GM21825 (cell line): Measurements from ENCODE around the gene SAMM50.
A peak's percentile ranks its signal among the peaks of the same experiment; 100 is the strongest.

ENCODE experiments used
- ATAC-seq: cut with Tn5 transposase; IDR thresholded peaks from one replicate; pipeline ENCODE4 v1.9.1; 2021; ENCODE audit warnings: mild to moderate bottlenecking, moderate library complexity; ENCODE audit not compliant: unreplicated experiment

The SAMM50 gene

DNA sequence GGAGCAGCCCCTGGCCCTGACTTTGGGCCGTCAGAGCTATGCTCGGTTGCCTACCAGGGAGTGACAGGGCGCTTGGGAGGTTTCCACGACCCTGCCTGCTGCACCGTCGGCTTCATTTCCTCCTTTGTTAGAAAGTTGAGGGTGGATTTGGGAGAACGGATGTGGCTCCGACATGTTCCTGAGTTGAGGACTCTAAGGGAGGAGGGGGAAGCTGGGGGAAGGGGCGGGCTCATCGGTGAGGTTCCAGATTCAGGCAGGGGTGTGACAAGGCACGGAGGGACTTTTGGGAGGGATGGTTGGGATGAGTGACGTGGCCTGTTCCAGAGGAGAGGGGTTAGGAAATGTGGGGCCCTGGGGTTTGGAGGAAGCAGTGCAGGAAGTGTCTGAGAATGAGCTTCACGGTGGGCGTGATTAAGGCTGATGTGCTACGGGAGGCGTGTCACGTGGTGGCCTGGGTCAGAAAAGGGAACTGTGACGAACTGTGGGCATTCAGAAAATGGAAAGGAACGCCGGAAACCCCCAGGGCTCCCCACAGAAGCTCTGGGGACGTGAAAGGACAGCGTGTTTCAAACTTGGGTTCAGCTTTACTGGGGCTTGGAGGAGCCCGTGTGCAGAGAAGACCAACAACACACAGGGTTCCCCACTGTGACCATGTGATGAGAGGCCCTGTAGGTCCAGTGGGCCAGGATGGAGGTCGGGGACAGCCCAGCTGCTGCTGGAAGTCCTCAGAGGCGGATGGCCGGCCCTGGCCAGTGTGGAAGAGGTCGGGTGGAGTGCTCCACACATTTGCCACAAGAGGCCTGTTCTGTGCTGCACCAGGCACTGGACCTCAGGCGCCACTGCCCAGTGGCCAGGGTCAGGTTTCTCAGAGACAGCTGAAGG, 71.6 kb downstream of the SAMM50 start:
- peak; percentile 44 for ATAC-seq

GRCh38 chr22:44028091-44028490, 72.8 kb downstream of the SAMM50 start:
- ATAC-seq: no peak

- no peak for ATAC-seq
Measured at GRCh38 chr22:44029069-44029468, 73.8 kb downstream of the SAMM50 start.

GRCh38 chr22:44030051-44030701, 74.9 kb downstream of the SAMM50 start:
- no peak for ATAC-seq

DNA sequence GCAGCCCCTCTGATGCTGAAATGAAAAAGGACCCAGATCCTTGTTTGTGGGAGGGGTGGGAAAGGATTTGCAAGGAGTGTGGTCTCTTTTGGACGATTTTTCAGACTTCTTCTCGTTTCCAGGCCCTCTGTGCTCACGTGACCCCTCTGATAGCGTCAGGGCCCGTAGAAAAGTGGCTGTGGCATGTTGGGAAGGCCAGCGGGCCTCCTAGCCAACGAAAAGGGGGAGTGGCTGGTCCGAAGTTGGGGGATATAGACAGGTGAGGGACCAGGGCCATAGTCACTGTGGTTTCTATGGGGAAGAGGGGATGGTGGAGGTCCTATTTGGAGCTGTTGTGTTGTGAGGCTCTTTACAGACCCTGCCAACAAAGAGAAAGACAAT, 75.5 kb downstream of the SAMM50 start:
- ATAC-seq: no peak

GRCh38 chr22:44031158-44031952, 76.1 kb downstream of the SAMM50 start:
- no peak for ATAC-seq

DNA sequence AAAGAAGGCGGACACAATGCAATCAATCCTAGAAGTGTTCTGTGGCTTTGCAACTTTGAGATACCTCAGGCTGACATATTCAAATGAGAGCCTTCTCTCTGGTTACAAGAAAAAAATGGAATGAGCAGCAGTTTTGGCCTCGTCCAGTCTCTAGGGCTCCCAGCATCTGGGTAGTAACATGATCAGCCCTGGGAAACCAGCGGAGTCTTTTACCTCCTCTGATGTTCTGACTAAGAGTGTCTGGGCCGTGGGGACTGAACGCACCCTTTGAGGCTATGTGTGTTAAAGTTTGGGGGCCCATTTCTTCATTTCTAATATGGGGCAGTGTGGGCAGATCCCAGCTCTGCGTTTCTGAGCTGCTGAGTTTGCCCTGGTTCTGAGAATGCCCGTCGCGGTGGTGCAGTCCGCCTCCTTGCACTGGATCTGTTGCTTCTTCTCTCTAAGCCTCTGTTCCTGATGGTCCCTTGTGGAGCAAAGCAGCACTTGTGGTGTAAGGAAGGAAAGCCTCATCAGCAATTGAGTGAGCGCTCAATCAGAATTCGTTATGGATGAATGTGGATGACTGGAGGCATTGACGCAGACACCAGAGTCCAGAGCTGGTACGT, 77.0 kb downstream of the SAMM50 start:
- ATAC-seq: no peak

DNA sequence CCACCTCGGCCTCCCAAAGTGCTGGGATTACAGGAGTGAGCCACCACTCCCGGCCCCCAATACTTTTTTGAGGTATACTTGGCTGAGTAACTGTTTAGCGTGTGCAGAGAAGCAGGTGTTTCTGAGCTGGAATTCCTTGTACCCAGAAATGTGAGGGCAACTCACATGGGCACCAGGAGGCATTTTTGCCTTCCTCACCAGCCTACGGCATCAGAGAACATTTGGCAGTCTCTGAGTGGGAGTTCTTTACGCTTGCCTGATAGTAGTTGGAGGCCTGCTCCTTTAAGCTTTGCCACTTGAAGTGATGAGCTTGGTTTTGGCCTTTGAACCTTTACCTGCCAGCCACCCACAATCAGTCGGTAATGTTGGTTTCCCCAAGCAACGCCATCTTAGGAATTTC, 78.0 kb downstream of the SAMM50 start:
- no peak for ATAC-seq

DNA sequence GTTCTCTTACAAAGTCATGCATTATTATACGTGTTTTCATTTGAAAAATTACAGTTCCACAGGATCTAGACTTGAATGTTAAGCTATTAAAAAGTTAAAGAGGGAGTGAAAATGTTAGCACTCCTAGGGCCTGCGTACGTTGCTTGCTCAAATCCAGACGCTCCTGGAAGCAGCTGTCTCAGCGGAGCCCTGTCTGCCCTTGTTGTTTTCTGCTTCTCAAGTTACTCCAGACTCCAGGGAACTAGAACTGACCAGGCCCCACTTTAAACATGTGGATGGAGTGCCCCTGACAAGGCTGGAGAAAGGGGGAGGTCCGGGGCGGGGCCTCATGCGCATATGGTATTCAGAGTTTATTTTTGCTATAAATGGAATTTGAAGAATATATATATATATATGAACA, 78.5 kb downstream of the SAMM50 start:
- ATAC-seq: no peak

DNA sequence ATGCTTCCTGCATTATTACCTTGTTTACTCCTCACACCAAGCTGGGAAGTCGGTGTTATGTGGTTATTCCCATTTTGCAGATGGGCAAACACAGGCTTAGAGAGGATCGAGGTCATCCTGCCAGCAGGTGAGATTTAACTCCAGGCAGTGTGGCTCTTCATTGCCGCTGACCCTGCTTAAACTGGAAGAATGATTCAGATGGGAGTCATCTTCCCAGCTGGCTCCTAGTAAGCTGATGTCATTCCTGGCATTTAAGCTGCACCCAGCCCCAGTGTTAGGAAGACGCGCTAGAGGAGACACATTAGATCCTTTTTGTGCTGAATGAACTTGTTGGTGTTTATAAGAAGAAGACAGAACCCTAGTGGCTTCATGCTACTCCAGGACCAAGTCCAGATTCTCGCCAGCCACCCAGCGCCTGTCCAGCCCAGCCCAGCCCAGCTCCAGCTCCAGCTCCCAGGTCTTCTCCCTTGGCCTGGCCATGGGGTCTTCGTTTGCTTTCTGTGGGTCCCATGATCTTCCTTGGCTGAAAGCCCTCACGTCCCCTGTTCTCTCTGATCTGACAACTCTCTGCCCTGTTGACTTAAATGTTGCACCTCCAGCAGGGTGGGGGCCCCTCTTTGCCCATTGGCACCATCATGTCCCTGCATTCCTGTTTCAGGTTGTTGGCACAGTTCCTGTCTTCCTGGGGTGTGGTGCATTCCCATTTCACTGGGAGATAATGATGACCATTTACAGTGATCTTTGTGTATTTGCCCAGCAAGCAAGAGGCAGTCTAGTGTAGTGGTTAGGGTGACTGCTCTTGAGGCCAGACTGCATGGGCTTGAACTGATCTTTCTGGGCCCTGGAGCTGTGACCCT, 82.5 kb downstream of the SAMM50 start:
- ATAC-seq: no peak

GRCh38 chr22:44039566-44040171, 84.4 kb downstream of the SAMM50 start:
- ATAC-seq: no peak

DNA sequence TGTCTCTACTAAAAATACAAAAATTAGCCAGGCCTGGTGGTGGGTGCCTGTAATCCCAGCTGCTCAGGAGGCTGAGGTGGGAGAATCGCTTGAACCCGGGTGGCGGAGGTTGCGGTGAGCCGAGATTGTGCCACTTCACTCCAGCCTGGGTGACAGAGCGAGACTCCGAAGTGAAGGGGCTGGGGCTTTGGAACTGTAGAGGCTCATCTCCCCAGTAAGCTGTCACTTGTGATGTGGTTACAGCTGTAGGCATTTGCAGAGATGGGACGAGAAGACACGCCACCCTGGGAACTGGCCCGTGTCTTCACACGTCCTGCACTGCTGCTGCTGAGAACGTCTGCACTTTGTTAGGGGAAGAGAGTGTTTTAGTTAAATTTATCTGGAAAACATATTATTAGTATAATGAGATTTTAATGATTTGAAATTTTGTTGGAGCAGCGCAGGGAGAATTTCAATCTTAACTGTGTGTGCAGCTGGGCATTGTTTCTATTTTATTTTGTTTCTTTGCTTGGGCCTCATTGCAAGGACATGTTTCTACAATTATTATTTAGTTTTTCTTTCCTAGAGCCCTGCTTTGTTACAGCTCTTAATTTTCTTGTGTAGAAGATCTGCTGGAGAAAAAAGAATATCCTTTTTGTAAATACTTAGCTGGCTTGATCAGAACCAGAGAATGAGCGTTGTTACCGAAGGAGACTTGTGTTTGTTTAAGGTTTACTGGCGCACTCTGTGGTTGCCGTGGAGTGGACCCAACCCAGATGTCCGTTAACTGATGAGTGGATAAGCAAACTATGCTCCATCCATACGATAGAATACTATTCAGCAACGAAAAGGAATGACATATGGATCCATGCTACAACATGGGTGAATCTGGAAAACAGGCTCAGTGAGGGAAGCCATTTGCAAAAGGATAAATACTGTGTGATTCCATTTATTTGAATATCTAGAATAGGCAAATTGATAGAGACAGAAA, 87.3 kb downstream of the SAMM50 start:
- peak; percentile 56 for ATAC-seq

GRCh38 chr22:44045145-44045544, 89.9 kb downstream of the SAMM50 start:
- ATAC-seq: no peak
